Muscle layer of duodenum (tissue), 2 donors: ENCODE measurements around the gene FAM131C.
A peak's percentile ranks its signal among the peaks of the same experiment; 100 is the strongest.
"Not testable (repeated sequence)": the region's sequence is repeated elsewhere in the genome, so short reads cannot be mapped to it uniquely, and the experiment has no call there.

ENCODE experiments used
- H3K27ac ChIP-seq: one replicate; pipeline ENCODE4 v1.7.0; 2013; ENCODE audit warnings: mild to moderate bottlenecking, low read length
- H3K27me3 ChIP-seq: one replicate; pipeline ENCODE4 v1.7.0; 2013; ENCODE audit warnings: low read depth, mild to moderate bottlenecking, control low read depth, low read length
- H3K36me3 ChIP-seq, 2 donors: one replicate each; pipeline ENCODE4 v1.7.0; 2013; ENCODE audit warnings: low read length in 2 of 2, control low read depth in 1 of 2, mild to moderate bottlenecking in 1 of 2; ENCODE audit not compliant: insufficient read depth in 2 of 2, control insufficient read depth in 1 of 2
- H3K4me1 ChIP-seq, 2 donors: one replicate each; pipeline ENCODE4 v1.7.0; 2013; ENCODE audit warnings: low read length in 2 of 2, mild to moderate bottlenecking in 2 of 2, control low read depth in 1 of 2, moderate library complexity in 1 of 2; ENCODE audit not compliant: insufficient read depth in 2 of 2, control insufficient read depth in 1 of 2
- H3K4me3 ChIP-seq, 2 donors: one replicate each; pipeline ENCODE4 v1.7.0; 2013; ENCODE audit warnings: low read length in 2 of 2, low read depth in 1 of 2, mild to moderate bottlenecking in 1 of 2
- H3K9me3 ChIP-seq, 2 donors: one replicate each; pipeline ENCODE4 v1.7.0; 2013; ENCODE audit warnings: low read length in 2 of 2, control low read depth in 1 of 2, mild to moderate bottlenecking in 1 of 2; ENCODE audit not compliant: control insufficient read depth in 1 of 2
- donor health status: healthy.

FAM131C gene

DNA sequence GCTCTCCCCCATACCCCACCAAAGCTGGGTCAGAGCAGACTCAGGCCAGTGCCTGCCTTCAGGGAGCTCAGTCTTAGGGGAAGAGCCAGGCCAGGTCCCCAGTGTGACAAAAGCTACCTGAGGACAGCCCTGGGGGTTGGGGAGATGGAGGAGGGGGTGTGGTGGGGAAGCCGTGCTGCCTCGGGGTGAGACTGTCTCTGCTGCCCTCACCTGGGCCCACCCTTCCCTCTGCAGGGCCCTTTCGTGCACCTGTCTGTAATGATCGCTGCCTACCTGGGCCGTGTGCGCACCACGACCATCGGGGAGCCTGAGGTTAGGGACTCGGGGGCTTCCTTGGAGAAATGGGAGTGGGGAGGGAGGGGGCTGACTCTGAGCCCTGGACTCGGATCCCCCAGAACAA is 47.1 kb downstream of the FAM131C start:
- peaks cover 0 to 14% of the 10 kb centered on the region in 2 donors for H3K4me1 ChIP-seq
- not testable (repeated sequence) for H3K27me3 ChIP-seq, H3K36me3 ChIP-seq, H3K9me3 ChIP-seq, H3K27ac ChIP-seq
- peak overlapping the region in 1 of 2 donors; percentile 33 for H3K4me3 ChIP-seq

DNA sequence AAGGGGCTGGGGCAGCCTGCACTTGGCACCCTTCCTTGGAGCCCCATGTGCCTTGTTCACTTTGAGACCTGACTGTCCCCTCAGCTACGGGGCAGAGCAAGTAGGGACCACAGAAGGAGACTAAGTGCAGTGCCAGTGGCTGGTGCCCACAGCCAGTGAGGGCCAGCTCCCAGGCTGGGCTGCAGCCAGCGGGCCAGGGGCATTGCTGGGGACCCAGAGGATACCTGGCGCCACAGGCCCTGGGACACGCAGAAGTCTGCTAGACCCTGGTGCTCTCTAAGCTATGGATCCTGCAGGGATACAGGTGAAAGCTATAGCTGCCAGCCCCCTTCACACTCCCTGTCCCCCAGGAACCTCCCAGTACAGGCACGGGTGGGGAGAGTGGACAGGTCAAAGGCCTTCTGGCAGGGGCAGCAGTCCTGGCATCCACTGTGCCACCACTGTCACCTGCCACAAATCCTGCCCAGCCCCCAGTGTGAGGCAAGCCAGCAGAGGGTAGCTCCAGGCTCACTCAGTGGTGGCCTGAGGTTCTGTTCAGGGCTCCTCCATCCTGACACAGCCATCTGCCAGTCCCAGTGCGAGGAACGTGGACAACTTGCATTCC is 50.3 kb downstream of the FAM131C start:
- H3K4me1 ChIP-seq, result peaks cover 0 to 37% of the 10 kb centered on the region in 2 donors
- no peaks in the 10 kb centered on the region for H3K9me3 ChIP-seq
- no peaks in the 10 kb centered on the region for H3K36me3 ChIP-seq
- no peak overlapping the region for H3K27ac ChIP-seq
- H3K27me3 ChIP-seq, result no peaks in the 10 kb centered on the region
- H3K4me3 ChIP-seq, result no peak overlapping the region

GRCh38 chr1:16022393-16022792 is 51.1 kb downstream of the FAM131C start:
- H3K36me3 ChIP-seq, result no peaks in the 10 kb centered on the region
- H3K9me3 ChIP-seq, result no peaks in the 10 kb centered on the region
- H3K4me1 ChIP-seq, result peaks cover 0 to 39% of the 10 kb centered on the region in 2 donors
- no peak overlapping the region for H3K27ac ChIP-seq
- no peak overlapping the region for H3K4me3 ChIP-seq
- no peaks in the 10 kb centered on the region for H3K27me3 ChIP-seq

DNA sequence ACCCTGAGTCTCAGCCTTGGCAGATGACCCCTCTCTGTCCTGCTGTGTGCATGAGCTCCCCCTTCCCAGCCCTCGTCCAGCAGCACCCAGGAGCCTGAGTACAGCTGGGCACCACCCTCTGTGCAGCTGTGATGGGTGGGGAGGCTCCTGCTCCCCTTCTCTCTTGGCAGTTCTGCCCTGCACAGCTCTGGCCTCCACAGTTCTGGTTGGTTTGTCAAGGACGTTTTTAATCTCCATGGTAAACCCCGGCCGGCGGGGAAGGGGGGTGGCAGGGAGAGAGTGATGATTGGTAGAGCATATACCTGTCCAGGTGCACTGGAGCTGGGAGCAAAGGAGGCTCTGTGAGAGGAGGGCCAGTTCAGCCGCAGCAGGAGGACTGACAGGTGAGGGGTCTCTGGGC is 51.8 kb downstream of the FAM131C start, which contains the start of gene CLCNKA:
Gene CLCNKA, plus strand, starts transcription at position 356 of the 400 bp plus-strand sequence. CDS start 584 bp downstream, outside the sequence.
- no peak within 1 kb of the TSS for H3K27ac ChIP-seq

GRCh38 chr1:16020878-16021277 is 52.6 kb downstream of the FAM131C start:
- not testable (repeated sequence) for H3K27ac ChIP-seq, H3K4me3 ChIP-seq, H3K36me3 ChIP-seq, H3K27me3 ChIP-seq, H3K9me3 ChIP-seq
- H3K4me1 ChIP-seq, result peaks cover 0 to 37% of the 10 kb centered on the region in 2 donors

More for the DNA sequence above, 51.8 kb downstream of the FAM131C start, which contains the start of gene CLCNKA:
- Histone ChIP-seq H3K27me3 (no peaks in the 10 kb centered on the region), H3K4me1 (peaks cover 0 to 35% of the 10 kb centered on the region in 2 donors), H3K9me3 (no peaks in the 10 kb centered on the region), H3K4me3 (no peak within 1 kb of the TSS), H3K36me3 (no peaks in the 10 kb centered on the region)

- Histone ChIP-seq H3K27me3 (no peaks in the 10 kb centered on the region), H3K27ac (peak overlapping the region; percentile 91), H3K4me1 (peaks cover 0 to 37% of the 10 kb centered on the region in 2 donors), H3K4me3 (peak overlapping the region in 1 of 2 donors; percentile 6), H3K36me3 (no peaks in the 10 kb centered on the region), H3K9me3 (no peaks in the 10 kb centered on the region)
Observed at GRCh38 chr1:16020325-16020724, 53.1 kb downstream of the FAM131C start.

DNA sequence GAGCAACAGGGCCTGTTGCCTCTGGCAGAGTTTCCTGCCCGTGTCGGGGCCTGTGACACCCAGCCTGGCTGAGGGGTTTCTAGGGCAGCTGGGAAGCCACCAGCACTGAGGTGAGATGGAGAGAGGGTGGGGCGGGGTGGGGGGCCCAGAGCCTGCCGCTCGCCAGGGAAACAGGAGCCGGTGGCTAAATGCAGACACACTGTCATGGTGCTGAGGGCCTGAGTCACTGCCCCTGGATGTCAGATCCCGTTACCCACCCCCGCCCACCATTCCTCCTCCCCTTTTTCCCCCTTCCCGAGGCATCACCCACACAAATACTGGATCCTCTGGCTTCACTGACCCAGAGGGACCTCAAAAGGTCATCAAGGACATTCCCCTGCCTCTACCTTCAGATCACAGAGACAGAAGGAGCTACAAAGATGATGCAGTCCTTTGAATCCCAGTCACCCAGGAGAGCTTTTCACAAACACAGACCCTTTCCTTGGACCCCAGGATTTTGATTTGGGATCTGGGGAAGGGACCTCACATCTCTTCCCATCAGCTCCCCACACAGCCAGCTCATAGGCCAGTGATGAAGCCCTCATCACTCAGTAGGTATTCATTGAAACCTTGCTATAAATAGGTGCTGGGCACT is 53.7 kb downstream of the FAM131C start:
- Histone ChIP-seq H3K36me3 (no peaks in the 10 kb centered on the region), H3K4me3 (peak overlapping the region in 1 of 2 donors; percentile 73), H3K27ac (peak overlapping the region; percentile 91), H3K9me3 (no peaks in the 10 kb centered on the region), H3K27me3 (no peaks in the 10 kb centered on the region), H3K4me1 (peaks cover 5 to 38% of the 10 kb centered on the region in 2 donors)

- Histone ChIP-seq H3K27ac (peak overlapping the region; percentile 78), H3K4me1 (peaks cover 6 to 46% of the 10 kb centered on the region in 2 donors), H3K4me3 (peak overlapping the region in 1 of 2 donors; percentile 73), H3K36me3 (no peaks in the 10 kb centered on the region), H3K27me3 (no peaks in the 10 kb centered on the region), H3K9me3 (no peaks in the 10 kb centered on the region)
Observed at GRCh38 chr1:16018749-16019643, 54.5 kb downstream of the FAM131C start.

- Histone ChIP-seq H3K4me3 (peak overlapping the region in 1 of 2 donors; percentile 73), H3K27ac (peak overlapping the region; percentile 78), H3K9me3 (no peaks in the 10 kb centered on the region), H3K36me3 (no peaks in the 10 kb centered on the region), H3K27me3 (no peaks in the 10 kb centered on the region), H3K4me1 (peaks cover 6 to 52% of the 10 kb centered on the region in 2 donors)
Observed at GRCh38 chr1:16018308-16018707, 55.1 kb downstream of the FAM131C start.

DNA sequence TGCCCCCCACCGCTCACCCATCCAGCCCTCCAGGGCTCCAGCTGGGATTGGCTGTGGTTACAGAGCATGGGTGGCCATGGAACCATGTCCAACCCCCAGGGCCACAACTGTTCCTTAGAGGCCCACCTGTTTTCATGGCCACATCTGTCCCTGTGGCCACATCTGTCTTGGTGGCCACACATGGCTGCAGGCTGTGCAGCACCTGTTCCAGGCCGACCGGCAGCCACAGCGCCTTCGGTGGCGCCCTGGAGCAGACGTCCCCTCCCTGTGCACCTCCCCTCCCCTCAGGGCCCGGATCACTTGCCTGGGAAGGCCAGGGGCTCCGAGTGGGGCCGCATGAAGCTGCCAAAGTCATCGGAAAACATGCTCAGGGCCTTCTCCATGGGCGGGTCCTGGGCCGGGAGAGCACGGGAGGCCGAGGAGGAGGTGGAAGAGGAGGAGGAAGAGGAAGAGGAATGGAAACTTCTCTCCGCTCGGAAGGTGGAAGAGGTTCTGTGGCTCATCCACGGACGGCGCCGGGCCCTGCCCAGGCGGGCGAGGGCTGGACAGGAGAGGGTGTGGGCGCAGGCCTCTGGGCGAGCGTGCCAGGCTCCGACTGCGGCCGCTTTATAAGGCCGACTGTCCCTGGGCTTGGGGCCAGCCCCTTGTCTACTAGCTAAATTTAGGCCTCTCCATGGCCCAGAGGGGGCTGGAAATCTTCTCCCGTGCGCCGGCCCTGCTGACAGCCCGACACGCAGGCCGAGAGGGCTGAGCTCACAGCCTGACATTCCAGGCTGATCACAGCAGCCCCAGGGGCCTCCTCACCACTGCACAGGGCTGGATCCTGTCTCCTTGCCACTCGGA is 55.8 kb downstream of the FAM131C start, which contains the start of gene HSPB7:
Gene HSPB7, minus strand, starts transcription at position 583 of the 843 bp plus-strand sequence. Its CDS starts 80 bp downstream, at position 503.
- H3K27ac ChIP-seq, result peak within 1 kb of the TSS; percentile 78
- H3K36me3 ChIP-seq, result no peaks in the 10 kb centered on the region
- H3K4me3 ChIP-seq, result peak within 1 kb of the TSS; percentile 44 to 73
- no peaks in the 10 kb centered on the region for H3K27me3 ChIP-seq
- no peaks in the 10 kb centered on the region for H3K9me3 ChIP-seq
- H3K4me1 ChIP-seq, result peaks cover 6 to 54% of the 10 kb centered on the region in 2 donors
